GM12878 (cell line): Measurements from ENCODE around the gene THAP6. TPM values are rescaled to one million over a fixed set of nuclear protein-coding genes. Genes with fewer than 3 reads are reported as not detected.

ENCODE experiments used
- ATAC-seq: fragments of 200-7000 bp; cut with Tn5 transposase; 3 replicates; pipeline ENCODE4 v1.9.1; 2020; ENCODE audit warnings: mild to moderate bottlenecking, moderate library complexity
- BruUV-seq: library from RNA; stranded (reverse); fragments of 400-500 nt; replicated peaks from 2 replicates; lab custom pipeline; 2021; lab: Mats Ljungman, UMichigan
- CTCF ChIA-PET: fragments of 300-600 bp; sonication (Branson Sonifier 250); formaldehyde crosslinking; extraction: SDS; loops from one replicate; lab custom pipeline; 2021; ENCODE audit warnings: inconsistent platforms; lab: Yijun Ruan, JAX
- POLR2A ChIA-PET: fragments of 350-600 bp; formaldehyde crosslinking; extraction: SDS; loops from one replicate; lab custom pipeline; 2021; ENCODE audit warnings: inconsistent platforms; lab: Charles Lee
- RAD21 ChIA-PET: fragments of 300-600 bp; sonication (Branson Sonifier 250); formaldehyde crosslinking; loops from one replicate; lab custom pipeline; 2023; ENCODE audit warnings: antibody characterized with exemption; ENCODE audit not compliant: unreplicated experiment; lab: Charles Lee
- SMC1A ChIA-PET: fragments of 300-600 bp; sonication (Branson Sonifier 250); formaldehyde crosslinking; loops from one replicate; lab custom pipeline; 2023; ENCODE audit not compliant: unreplicated experiment, uncharacterized antibody; lab: Charles Lee
- DNase-seq: peaks from one replicate; pipeline ENCODE4 v3.0.0-alpha.2; 2011; ENCODE audit warnings: low read depth, low spot score
- FAIRE-seq: peaks from 3 replicates; lab custom pipeline; 2011; peaks lifted over from hg19 to GRCh38; lab: Jason Lieb, UNC
- H2AFZ ChIP-seq: 2 replicates; pipeline ENCODE4 v1.6.0; 2011; ENCODE audit warnings: low read depth, low read length, control low read depth; ENCODE audit not compliant: control insufficient read depth
- H3K27ac ChIP-seq: 2 replicates; pipeline ENCODE4 v1.5.1; 2011; ENCODE audit warnings: control low read depth; ENCODE audit not compliant: control insufficient read depth, insufficient read depth
- H3K27me3 ChIP-seq, 2 experiments: replicated peaks in 1 of 2; 2 replicates each; pipeline versions ENCODE4 v1.6.0 to v1.6.1; 2011; ENCODE audit warnings: low read length in 1 of 2; ENCODE audit not compliant: control insufficient read depth in 2 of 2, insufficient read depth in 2 of 2
- H3K36me3 ChIP-seq, 2 experiments: 2 replicates each; pipeline ENCODE4 v1.5.1; 2011; ENCODE audit warnings: low read length in 1 of 2; ENCODE audit not compliant: control insufficient read depth in 2 of 2, insufficient read depth in 2 of 2
- H3K4me1 ChIP-seq: 2 replicates; pipeline ENCODE4 v1.6.1; 2011; ENCODE audit warnings: mild to moderate bottlenecking, low read length, moderate library complexity, mixed read lengths; ENCODE audit not compliant: control insufficient read depth, insufficient read depth
- H3K4me2 ChIP-seq: 2 replicates; pipeline ENCODE4 v1.6.0; 2011; ENCODE audit warnings: control low read depth; ENCODE audit not compliant: control insufficient read depth, insufficient read depth
- H3K4me3 ChIP-seq: fragments of 200-600 bp; sonication (generic); 2 replicates; pipeline ENCODE4 v1.5.1; 2016
- H3K79me2 ChIP-seq: 2 replicates; pipeline ENCODE4 v1.6.0; 2011; ENCODE audit warnings: low read length; ENCODE audit not compliant: control insufficient read depth, insufficient read depth
- H3K9ac ChIP-seq: 2 replicates; pipeline ENCODE4 v1.8.0; 2011; ENCODE audit warnings: low read length, control low read depth, mixed read lengths; ENCODE audit not compliant: control insufficient read depth, insufficient read depth
- H3K9me3 ChIP-seq: replicated peaks from 3 replicates; pipeline ENCODE4 v1.5.1; 2011; ENCODE audit warnings: mild to moderate bottlenecking, low read length; ENCODE audit not compliant: control insufficient read depth, insufficient read depth
- H4K20me1 ChIP-seq: 2 replicates; pipeline ENCODE4 v1.6.0; 2011; ENCODE audit not compliant: control insufficient read depth, insufficient read depth
- FOXK2 ChIP-seq: fragments of 450-650 bp; IDR thresholded peaks from 2 replicates; pipeline ENCODE4 v1.6.1; 2017; ENCODE audit warnings: mild to moderate bottlenecking, moderate library complexity
- JUND ChIP-seq: IDR thresholded peaks from 2 replicates; pipeline ENCODE4 v1.6.1; 2012; ENCODE audit warnings: low read depth, mild to moderate bottlenecking, low read length, improper control_type of control experiment, moderate library complexity
- RB1 ChIP-seq: fragments of 450-650 bp; formaldehyde crosslinking; IDR thresholded peaks from 2 replicates; pipeline ENCODE4 v1.6.1; 2017; ENCODE audit warnings: mild to moderate bottlenecking, borderline replicate concordance
- SIN3A ChIP-seq: IDR thresholded peaks from 2 replicates; pipeline ENCODE4 v1.6.1; 2012; ENCODE audit warnings: low read depth, low read length, improper control_type of control experiment
- SIX5 ChIP-seq: IDR thresholded peaks from 2 replicates; pipeline ENCODE4 v1.6.1; 2011; ENCODE audit warnings: mild to moderate bottlenecking, low read depth, low read length, moderate library complexity; ENCODE audit not compliant: severe bottlenecking
- SMAD5 ChIP-seq: IDR thresholded peaks from 2 replicates; pipeline ENCODE4 v1.6.1; 2016; ENCODE audit warnings: antibody characterized with exemption, low read depth
- SP1 ChIP-seq: IDR thresholded peaks from one replicate; pipeline ENCODE4 v1.6.1; 2011; ENCODE audit warnings: low read depth, low read length
- SUPT20H ChIP-seq: IDR thresholded peaks from 2 replicates; pipeline ENCODE4 v1.6.1; 2011; ENCODE audit warnings: low read depth, mild to moderate bottlenecking, low read length, moderate library complexity, borderline replicate concordance; ENCODE audit not compliant: control insufficient read depth
- TCF12 ChIP-seq: IDR thresholded peaks from 2 replicates; pipeline ENCODE4 v1.6.1; 2011; ENCODE audit warnings: low read depth, mild to moderate bottlenecking, low read length
- ZNF207 ChIP-seq: fragments of 450-650 bp; IDR thresholded peaks from 2 replicates; pipeline ENCODE4 v1.6.1; 2014; ENCODE audit warnings: antibody characterized with exemption, mild to moderate bottlenecking, borderline replicate concordance
- WGBS: methylation state at CpG from one replicate; pipeline ENCODE4 v1.1.6; 2016; ENCODE audit warnings: low lambda C conversion rate; ENCODE audit not compliant: insufficient replicate concordance, insufficient coverage; ENCODE audit errors: missing lambda C conversion rate; 5-methylcytosine and 5-hydroxymethylcytosine counted together
- in situ Hi-C: fragments of 300-500 bp; cut with MboI; formaldehyde crosslinking; loops from 9 replicates; pipeline ENCODE4 v1.14.3; 2018; ENCODE audit warnings: mixed read lengths
- intact Hi-C: fragments of 100-400 bp; cut with micrococcal nuclease; formaldehyde crosslinking; loops from one replicate; pipeline ENCODE4 v1.14.2; 2022; ENCODE audit not compliant: unreplicated experiment
- polyA plus RNA-seq, 11 experiments: library from polyadenylated mRNA; depleted of rRNA in 4 of 11; unstranded in 6 of 11; stranded (reverse) in 5 of 11; fragments of >200 nt; fragmentation: Nextera tagmentation in 4 of 11; fragmentation: Illumina TruSeq in 1 of 11; extraction: Ambion mirVana in 4 of 11; extraction: Trizol in 1 of 11; gene quantifications; 1 replicate in 1 of 11; 2 replicates in 10 of 11; pipeline versions ENCODE4 v1.2.1 to v1.2.3, GENCODE V29; 2011 to 2016; ENCODE audit warnings: inconsistent platforms in 2 of 11, missing spikeins in 2 of 11, low read depth in 1 of 11
- total RNA-seq, 4 experiments: library from RNA; depleted of rRNA in 3 of 4; stranded (reverse); fragments of >200 nt in 3 of 4; fragmentation: Illumina TruSeq in 1 of 4; extraction: Trizol in 1 of 4; gene quantifications; 2 replicates each; pipeline versions ENCODE4 v1.2.1 to v1.2.3, GENCODE V29; 2013 to 2021

Gene THAP6
- total and polyA plus RNA-seq, 10 of the 15 experiments (the other 5 are each of a cell fraction or from before 2014, with no cell fraction given): 8.9 to 21.9 (median 12.8) TPM

DNA sequence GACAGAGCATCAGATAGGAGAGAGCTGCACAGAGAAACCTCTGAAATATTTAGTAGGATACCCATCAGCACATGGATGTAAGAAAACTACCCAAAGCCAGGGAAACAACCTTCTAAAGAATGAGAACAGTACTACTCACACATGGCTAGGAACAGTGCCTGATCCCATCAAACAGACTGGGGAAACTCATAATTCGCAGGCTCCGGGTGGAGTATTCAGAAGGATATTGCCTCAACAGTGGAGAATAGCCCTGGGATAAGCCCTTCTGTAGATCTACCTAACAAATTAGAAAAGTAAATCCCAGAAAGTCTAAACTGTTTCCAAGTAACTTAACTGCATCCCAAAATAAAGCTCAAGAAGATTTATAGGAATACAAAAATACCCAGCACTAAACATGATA lies 17.9 kb upstream of the THAP6 start:
- ChIA-PET CTCF (interaction anchor here (0.9 to 1.7 kb wide), 4 partner anchors 9 to 622 kb away, joined by 3 to 7 read pairs (median 4); no protein-coding TSS in a partner anchor), SMC1A (interaction anchor here (1.1 to 1.7 kb wide), 3 partner anchors 9 to 15 kb away, joined by 3 to 4 read pairs (median 4); no protein-coding TSS in a partner anchor), POLR2A (interaction anchor here (0.9 kb wide), 1 partner anchor 16 kb away, joined by 3 read pairs; no protein-coding TSS in a partner anchor), RAD21 (no interaction called here)
- Histone ChIP-seq H3K27ac (no peak overlapping the region), H3K36me3 (peaks cover 2 to 18% of the 10 kb centered on the region in 2 experiments), H3K4me1 (no peaks in the 10 kb centered on the region), H3K27me3 (no peaks in the 10 kb centered on the region), H3K9ac (no peak overlapping the region), H3K4me2 (no peak overlapping the region), H2AFZ (no peak overlapping the region), H3K9me3 (peaks cover 11% of the 10 kb centered on the region; the same call in 2 of the 3 replicates), H3K79me2 (peaks cover 3% of the 10 kb centered on the region), H4K20me1 (no peaks in the 10 kb centered on the region), H3K4me3 (no peak overlapping the region)
- ATAC-seq: no peak
- intact Hi-C loops: no loop called here
- 100% methylated on average over 2 of the region's 2 CpGs for WGBS
- FAIRE-seq: no peak
- no TSS peak for BruUV-seq
- TF ChIP-seq JUND (no peak), SIN3A (no peak), SUPT20H (no peak), FOXK2 (no peak), ZNF207 (no peak), RB1 (no peak), SP1 (no peak), TCF12 (no peak), SMAD5 (no peak), SIX5 (no peak)
- in situ Hi-C loops: no loop called here
- no peak for DNase-seq
